Heart left ventricle (tissue), 16 donors: ENCODE data around the gene CLEC16A. TPM values are rescaled to one million over a fixed set of nuclear protein-coding genes. Genes with fewer than 3 reads are reported as not detected.

Experiments
- ATAC-seq, 4 donors: fragments of 200-7000 bp; cut with Tn5 transposase; one replicate each; pipeline ENCODE4 v1.9.1; 2020 to 2022; ENCODE audit warnings: moderate library complexity in 4 of 4, mild to moderate bottlenecking in 3 of 4, moderate number of reproducible peaks in 1 of 4
- DNase-seq, 5 donors: peaks; one replicate each; pipeline ENCODE4 v3.0.0-alpha.2; 2020
- H3K27ac ChIP-seq, 12 donors: fragments of 200-600 bp; sonication (generic) in 4 of 12; one replicate each; pipeline versions ENCODE4 v1.5.0 to v1.8.0; 2016 to 2022; ENCODE audit warnings: mild to moderate bottlenecking in 2 of 12
- H3K27me3 ChIP-seq, 9 donors: fragments of 200-600 bp; sonication (generic) in 2 of 9; one replicate each; pipeline versions ENCODE4 v1.5.1 to v1.8.0; 2016 to 2022; ENCODE audit warnings: mild to moderate bottlenecking in 3 of 9
- H3K36me3 ChIP-seq, 9 donors: fragments of 200-600 bp; sonication (generic) in 2 of 9; one replicate each; pipeline versions ENCODE4 v1.5.0 to v1.8.0; 2018 to 2022; ENCODE audit warnings: mild to moderate bottlenecking in 2 of 9
- H3K4me1 ChIP-seq, 12 donors: fragments of 200-600 bp; sonication (generic) in 4 of 12; one replicate each; pipeline versions ENCODE4 v1.5.0 to v1.8.0; 2016 to 2022; ENCODE audit warnings: mild to moderate bottlenecking in 3 of 12
- H3K4me3 ChIP-seq, 12 donors: fragments of 200-600 bp; sonication (generic) in 4 of 12; one replicate each; pipeline versions ENCODE4 v1.5.0 to v1.8.0; 2017 to 2022; ENCODE audit warnings: mild to moderate bottlenecking in 9 of 12, moderate library complexity in 4 of 12
- H3K9me3 ChIP-seq, 12 donors: fragments of 200-600 bp; sonication (generic) in 4 of 12; one replicate each; pipeline versions ENCODE4 v1.5.0 to v1.8.0; 2016 to 2022; ENCODE audit warnings: mild to moderate bottlenecking in 1 of 12
- POLR2A ChIP-seq, 2 donors: fragments of 450-650 bp; IDR thresholded peaks; one replicate each; pipeline ENCODE4 v1.6.1; 2017; ENCODE audit warnings: antibody characterized with exemption in 2 of 2, mild to moderate bottlenecking in 2 of 2, moderate library complexity in 2 of 2
- WGBS, 4 donors: extraction: QIAGEN DNeasy Blood & Tissue Kit in 2 of 4; methylation state at CpG; one replicate each; pipeline versions ENCODE4 v1.1.5 to v1.1.7; 2013 to 2018; 5-methylcytosine and 5-hydroxymethylcytosine counted together
- intact Hi-C, 10 donors: fragments of 100-400 bp; cut with DNase I; formaldehyde crosslinking; loops; one replicate each; pipeline versions ENCODE4 v1.11.1 to v1.14.2; 2022
- polyA plus RNA-seq, 2 donors: library from polyadenylated mRNA; stranded (reverse); fragments of 200-250 nt; gene quantifications; one replicate each; pipeline ENCODE4 v1.2.3, GENCODE V29; 2013
- total RNA-seq, 9 donors: library from RNA; depleted of rRNA in 2 of 9; stranded (reverse); fragments of >200 nt in 2 of 9; fragmentation: NEBNext Ultra II Directional in 3 of 9; extraction: Animal tissue kit (Norgen Biotek cat#: 25700) in 3 of 9; gene quantifications; one replicate each; pipeline versions ENCODE4 v1.1.0 to v1.2.4, GENCODE V29; 2016 to 2023
- TF ChIP-seq, protein P1 (sequence below), 12 donors: fragments of 200-600 bp; sonication (generic) in 4 of 12; IDR thresholded peaks; one replicate each; pipeline versions ENCODE4 v1.5.0 to v1.8.0; 2018 to 2022; ENCODE audit warnings: antibody characterized with exemption in 12 of 12, mild to moderate bottlenecking in 5 of 12
- donor health status: ischemic (EF 13 %, LVEDD 7.1; RV severe dilation, severe dysfunction).
- donor health status: healthy with polysubstance abuse.
- donor health status: DM: no; HTN: yes; CAD: no.
- donor health status: DM: no; HTN: no; CAD: no.
- donor health status: ischemic (EF 25% LVEDD 6.9; RV normal size, moderate dysfunction).
- donor health status: ischemic (EF 25% LVEDD 5.7; RV mildly dilated, moderate dysfunction).
- donor health status: healthy.
- donor health status: DM: yes; HTN: yes; CAD: no.
- donor health status: ischemic (EF 35%, LVEDD 5.7; RV mildly dilated, moderate dysfunction).
- donor health status: nonischemic (EF 11% LVEDD 7.7; RV severe dilation, severe dysfunction).
- donor health status: DM: yes; HTN: yes; CAD: no.
- donor health status: PGD.
- donor health status: ischemic (EF 29% LVEDD 5.4; RV normal size, mild dysfunction).
- donor health status: nonischemic (EF 23%, LVEDD 6.1; RV moderate dilation, normal function).

The CLEC16A gene
- total and polyA plus RNA-seq, 11 donors, result 13.8 to 41.1 (median 23.7) TPM

DNA sequence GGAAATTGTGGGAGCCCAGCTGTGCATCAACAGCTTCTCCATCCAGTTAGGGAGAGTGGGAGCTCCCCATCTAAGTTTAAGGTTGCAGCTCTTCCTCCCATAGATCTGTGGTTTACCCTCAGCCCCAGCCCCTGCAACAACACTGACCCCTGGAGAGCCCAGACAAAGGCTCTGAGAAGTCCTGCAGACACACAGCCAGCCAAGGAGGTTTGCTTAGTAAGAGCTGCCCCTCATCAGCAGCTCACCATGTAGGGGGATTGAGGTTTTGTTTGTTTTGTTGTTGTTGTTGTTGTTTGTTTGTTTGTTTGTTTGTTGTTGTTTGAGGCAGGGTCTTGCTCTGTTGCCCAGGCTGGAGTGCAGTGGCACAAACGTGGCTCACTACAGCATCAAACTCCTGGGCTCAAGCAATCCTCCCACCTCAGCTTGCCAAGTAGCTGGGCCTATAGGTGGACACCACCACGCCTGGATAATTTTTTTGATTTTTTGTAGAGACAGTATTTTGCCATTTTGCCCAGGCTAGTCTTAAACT, 138.6 kb downstream of the CLEC16A start:
- DNase-seq, result no peak
- Histone ChIP-seq H3K4me3 (no peak overlapping the region), H3K27ac (peak overlapping the region in 1 of 12 donors; percentile 8), H3K4me1 (peaks cover 0 to 31% (median 11%) of the 10 kb centered on the region in 12 donors), H3K9me3 (no peaks in the 10 kb centered on the region), H3K27me3 (no peaks in the 10 kb centered on the region), H3K36me3 (peaks cover 0 to 12% (median 0%) of the 10 kb centered on the region in 9 donors)
- intact Hi-C loops, result loop anchor here in 1 of 10 donors (10.0 kb wide), 1 partner anchor 88 kb away; no protein-coding TSS in a partner anchor
- no peak for ATAC-seq
- no peak for TF ChIP-seq POLR2A (IDR thresholded peaks at IDR 0.05)
- TF ChIP-seq, protein P1, sequence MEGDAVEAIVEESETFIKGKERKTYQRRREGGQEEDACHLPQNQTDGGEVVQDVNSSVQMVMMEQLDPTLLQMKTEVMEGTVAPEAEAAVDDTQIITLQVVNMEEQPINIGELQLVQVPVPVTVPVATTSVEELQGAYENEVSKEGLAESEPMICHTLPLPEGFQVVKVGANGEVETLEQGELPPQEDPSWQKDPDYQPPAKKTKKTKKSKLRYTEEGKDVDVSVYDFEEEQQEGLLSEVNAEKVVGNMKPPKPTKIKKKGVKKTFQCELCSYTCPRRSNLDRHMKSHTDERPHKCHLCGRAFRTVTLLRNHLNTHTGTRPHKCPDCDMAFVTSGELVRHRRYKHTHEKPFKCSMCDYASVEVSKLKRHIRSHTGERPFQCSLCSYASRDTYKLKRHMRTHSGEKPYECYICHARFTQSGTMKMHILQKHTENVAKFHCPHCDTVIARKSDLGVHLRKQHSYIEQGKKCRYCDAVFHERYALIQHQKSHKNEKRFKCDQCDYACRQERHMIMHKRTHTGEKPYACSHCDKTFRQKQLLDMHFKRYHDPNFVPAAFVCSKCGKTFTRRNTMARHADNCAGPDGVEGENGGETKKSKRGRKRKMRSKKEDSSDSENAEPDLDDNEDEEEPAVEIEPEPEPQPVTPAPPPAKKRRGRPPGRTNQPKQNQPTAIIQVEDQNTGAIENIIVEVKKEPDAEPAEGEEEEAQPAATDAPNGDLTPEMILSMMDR (IDR thresholded peaks at IDR 0.05), result no peak
- WGBS, 4 donors, result 88 to 98% (median 95%) methylated on average over 2 of the region's 2 CpGs

DNA sequence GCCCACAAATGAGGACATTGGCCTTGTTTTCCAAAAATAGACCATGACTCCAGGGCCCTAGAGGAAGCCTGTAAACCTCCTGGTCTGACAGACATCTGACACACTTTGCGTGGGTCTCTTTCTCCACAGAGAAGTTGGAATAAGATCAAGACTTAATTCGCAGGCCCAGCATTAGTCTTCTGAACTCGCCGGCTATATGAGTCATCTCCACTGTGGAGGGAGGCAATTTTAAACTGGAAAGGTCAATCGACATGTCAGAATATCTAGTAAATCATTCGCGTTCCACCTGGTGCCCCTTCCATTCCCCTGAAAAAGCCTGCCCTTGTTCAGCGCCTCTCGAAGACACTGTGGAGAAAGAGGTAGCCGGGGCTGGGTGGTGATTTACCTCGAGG, 140.1 kb downstream of the CLEC16A start:
- H3K4me3 ChIP-seq, result no peak overlapping the region
- peak in 3 of 4 donors; percentile 5 to 74 (median 54) for ATAC-seq
- intact Hi-C loops, result loop anchor here in 1 of 10 donors (10.0 kb wide), 1 partner anchor 90 kb away; no protein-coding TSS in a partner anchor
- no peaks in the 10 kb centered on the region for H3K9me3 ChIP-seq
- 76 to 83% (median 80%) methylated on average over 11 of the region's 11 CpGs for WGBS, 4 donors
- H3K27me3 ChIP-seq, result no peaks in the 10 kb centered on the region
- peak in 1 of 5 donors; percentile 13 for DNase-seq
- peaks cover 0 to 16% (median 4%) of the 10 kb centered on the region in 12 donors for H3K4me1 ChIP-seq
- peak overlapping the region in 1 of 12 donors; percentile 66 for H3K27ac ChIP-seq
- TF ChIP-seq POLR2A (IDR thresholded peaks at IDR 0.05), result no peak
- TF ChIP-seq, protein P1 (IDR thresholded peaks at IDR 0.05), result no peak
- peaks cover 0 to 13% (median 0%) of the 10 kb centered on the region in 9 donors for H3K36me3 ChIP-seq

DNA sequence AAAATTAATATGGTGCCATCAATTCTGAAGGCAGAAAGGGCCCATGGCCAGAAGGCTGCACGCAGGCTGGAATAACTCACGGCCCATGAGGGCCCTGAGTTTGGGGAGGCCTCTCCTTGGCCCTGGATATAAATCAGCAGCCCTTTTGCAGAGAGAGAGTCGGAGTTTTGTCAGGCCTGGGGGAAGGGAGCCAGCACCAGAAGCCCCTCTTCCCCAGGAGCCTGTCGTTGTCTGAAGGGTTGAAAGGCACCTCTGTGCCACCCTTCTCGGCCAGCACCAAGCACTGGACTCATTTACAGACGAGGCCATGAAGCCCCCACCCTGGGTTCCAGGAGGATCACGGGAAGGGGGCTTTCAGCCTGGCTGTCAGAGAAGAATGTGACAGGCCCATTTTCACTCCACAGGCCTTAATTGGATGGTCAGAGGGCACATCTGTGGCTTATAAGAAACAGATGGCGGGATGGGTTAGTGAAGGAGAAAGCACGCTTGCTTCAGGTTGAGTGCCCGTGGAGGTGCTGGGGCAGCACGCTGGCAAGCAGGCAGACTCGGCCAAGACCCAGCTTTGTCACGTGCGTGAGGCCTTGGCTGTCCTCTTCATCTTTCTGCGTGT, 140.6 kb downstream of the CLEC16A start:
- Histone ChIP-seq H3K27me3 (no peaks in the 10 kb centered on the region), H3K4me1 (peaks cover 0 to 11% (median 0%) of the 10 kb centered on the region in 12 donors), H3K36me3 (peaks cover 0 to 13% (median 0%) of the 10 kb centered on the region in 9 donors), H3K4me3 (no peak overlapping the region), H3K27ac (peak overlapping the region in 1 of 12 donors; percentile 66), H3K9me3 (no peaks in the 10 kb centered on the region)
- intact Hi-C loops, result loop anchor here in 1 of 10 donors (10.0 kb wide), 1 partner anchor 90 kb away; no protein-coding TSS in a partner anchor
- WGBS, 4 donors, result 93 to 97% (median 94%) methylated on average over 10 to 15 of the region's 15 CpGs
- no peak for TF ChIP-seq POLR2A (IDR thresholded peaks at IDR 0.05)
- TF ChIP-seq, protein P1 (IDR thresholded peaks at IDR 0.05), result no peak
- ATAC-seq (no peak), DNase-seq (peak in 1 of 5 donors; percentile 9)

DNA sequence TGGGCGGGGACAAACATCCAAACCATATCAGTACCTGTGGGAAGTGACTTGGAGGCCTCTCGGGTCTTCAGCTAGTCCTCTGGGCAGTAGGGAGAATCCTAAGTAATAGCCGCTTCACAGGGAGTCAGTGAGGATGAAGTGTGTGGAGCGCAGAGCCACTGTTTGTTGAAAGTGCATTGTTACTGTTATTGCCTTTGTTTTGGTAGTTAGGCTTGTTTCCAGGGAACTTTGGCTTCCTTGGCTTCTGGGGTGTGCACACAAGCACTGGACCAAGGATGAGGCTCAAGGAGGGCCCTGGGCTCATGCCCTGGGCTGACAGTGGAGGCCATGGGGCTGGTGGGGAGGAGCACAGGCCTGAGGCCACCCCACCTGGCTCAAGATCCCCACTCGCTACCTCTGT, 141.6 kb downstream of the CLEC16A start:
- Histone ChIP-seq H3K4me3 (no peak overlapping the region), H3K27ac (peak overlapping the region in 1 of 12 donors; percentile 66), H3K4me1 (peaks cover 0 to 10% (median 0%) of the 10 kb centered on the region in 12 donors), H3K36me3 (peaks cover 0 to 10% (median 0%) of the 10 kb centered on the region in 9 donors), H3K9me3 (no peaks in the 10 kb centered on the region), H3K27me3 (no peaks in the 10 kb centered on the region)
- no peak for DNase-seq
- WGBS, 4 donors, result 95 to 100% (median 98%) methylated on average over 5 of the region's 5 CpGs
- TF ChIP-seq, protein P1 (IDR thresholded peaks at IDR 0.05), result no peak
- TF ChIP-seq POLR2A (IDR thresholded peaks at IDR 0.05), result no peak
- intact Hi-C loops, result loop anchor here in 1 of 10 donors (10.0 kb wide), 1 partner anchor 91 kb away; no protein-coding TSS in a partner anchor
- ATAC-seq, result no peak
